Endothelial cell of umbilical vein (primary cell): ENCODE results near the gene RBM43. TPM values are rescaled to one million over a fixed set of nuclear protein-coding genes. Genes with fewer than 3 reads are reported as not detected.

Source experiments
- BruUV-seq: library from RNA; stranded (reverse); fragments of 400-500 nt; replicated peaks from 2 replicates; lab custom pipeline; 2021; lab: Mats Ljungman, UMichigan
- CTCF ChIA-PET: fragments of 300-600, 350-600 bp; sonication (Branson Sonifier 250); formaldehyde crosslinking; loops from one replicate; lab custom pipeline; 2021; ENCODE audit warnings: antibody characterized with exemption, inconsistent platforms; lab: Charles Lee
- POLR2A ChIA-PET: fragments of 300-600, 350-600 bp; sonication (Branson Sonifier 250); formaldehyde crosslinking; loops from one replicate; lab custom pipeline; 2021; ENCODE audit warnings: antibody characterized with exemption, inconsistent platforms; lab: Charles Lee
- DNase-seq: peaks from one replicate; pipeline ENCODE4 v3.0.0-alpha.2; 2011; ENCODE audit warnings: low read depth, low spot score
- FAIRE-seq: peaks from 2 replicates; lab custom pipeline; 2011; peaks lifted over from hg19 to GRCh38; lab: Jason Lieb, UNC
- H2AFZ ChIP-seq: 2 replicates; pipeline ENCODE4 v1.6.0; 2012; ENCODE audit warnings: low read depth, low read length, control low read depth, inconsistent platforms
- H3K27ac ChIP-seq: 2 replicates; pipeline ENCODE4 v1.5.1; 2011; ENCODE audit warnings: low read depth, mild to moderate bottlenecking, control low read depth, low read length, moderate library complexity; ENCODE audit not compliant: insufficient read depth
- H3K27me3 ChIP-seq, 2 experiments: 2 replicates each; pipeline versions ENCODE4 v1.6.0 to v1.6.1; 2011; ENCODE audit warnings: low read length in 2 of 2, mixed read lengths in 1 of 2; ENCODE audit not compliant: control insufficient read depth in 2 of 2, insufficient read depth in 2 of 2
- H3K36me3 ChIP-seq, 2 experiments: 2 replicates in 1 of 2; 3 replicates in 1 of 2; pipeline ENCODE4 v1.5.1; 2011; ENCODE audit warnings: low read length in 2 of 2, mild to moderate bottlenecking in 1 of 2, moderate library complexity in 1 of 2; ENCODE audit not compliant: control insufficient read depth in 2 of 2, insufficient read depth in 2 of 2; ENCODE audit errors: extremely low read depth in 1 of 2
- H3K4me1 ChIP-seq: 3 replicates; pipeline ENCODE4 v1.5.1; 2011; ENCODE audit warnings: mild to moderate bottlenecking, low read length; ENCODE audit not compliant: control insufficient read depth, insufficient read depth; ENCODE audit errors: extremely low read depth
- H3K4me2 ChIP-seq: 2 replicates; pipeline ENCODE4 v1.6.1; 2011; ENCODE audit warnings: low read length, control low read depth, mixed read lengths; ENCODE audit not compliant: insufficient read depth
- H3K4me3 ChIP-seq, 3 experiments: fragments of 200-600 bp in 1 of 3; sonication (generic), shearing (Covaris generic) in 1 of 3; replicated peaks in 1 of 3; 2 replicates each; pipeline ENCODE4 v1.5.1; 2011 to 2016; ENCODE audit warnings: control low read depth in 3 of 3, low read length in 3 of 3, mild to moderate bottlenecking in 2 of 3, inconsistent platforms in 1 of 3, low read depth in 1 of 3, moderate library complexity in 1 of 3; ENCODE audit not compliant: insufficient read depth in 1 of 3
- H3K79me2 ChIP-seq: 2 replicates; pipeline ENCODE4 v1.6.0; 2012; ENCODE audit warnings: low read length, inconsistent platforms; ENCODE audit not compliant: control insufficient read depth, insufficient read depth
- H3K9ac ChIP-seq: replicated peaks from 2 replicates; pipeline ENCODE3; 2011; ENCODE audit warnings: low read length, control low read depth; ENCODE audit not compliant: insufficient read depth; ENCODE audit errors: extremely low read depth
- H3K9me1 ChIP-seq: replicated peaks from 3 replicates; pipeline ENCODE4 v1.6.0; 2011; ENCODE audit warnings: mild to moderate bottlenecking, low read length; ENCODE audit not compliant: control insufficient read depth, insufficient read depth; ENCODE audit errors: extremely low read depth
- H3K9me3 ChIP-seq: replicated peaks from 2 replicates; pipeline ENCODE4 v1.5.1; 2012; ENCODE audit warnings: low read length, inconsistent platforms; ENCODE audit not compliant: control insufficient read depth, insufficient read depth
- H4K20me1 ChIP-seq: replicated peaks from 2 replicates; pipeline ENCODE3; 2011; ENCODE audit warnings: mild to moderate bottlenecking, low read length; ENCODE audit not compliant: control insufficient read depth, insufficient read depth; ENCODE audit errors: extremely low read depth
- EZH2 ChIP-seq: IDR thresholded peaks from 2 replicates; pipeline ENCODE4 v1.6.1; 2012; ENCODE audit warnings: borderline replicate concordance, low read depth, mild to moderate bottlenecking, moderate library complexity, low read length, inconsistent platforms; ENCODE audit not compliant: severe bottlenecking
- FOS ChIP-seq: IDR thresholded peaks from 2 replicates; pipeline ENCODE4 v1.6.1; 2011; ENCODE audit warnings: mild to moderate bottlenecking, low read length, moderate library complexity, borderline replicate concordance; ENCODE audit not compliant: insufficient read depth
- GATA2 ChIP-seq: IDR thresholded peaks from 2 replicates; pipeline ENCODE4 v1.7.0; 2011; ENCODE audit warnings: low read depth, mild to moderate bottlenecking, moderate library complexity, mixed read lengths, low read length; ENCODE audit not compliant: insufficient read length, insufficient read depth
- JUN ChIP-seq: IDR thresholded peaks from 2 replicates; pipeline ENCODE4 v1.6.1; 2011; ENCODE audit warnings: borderline replicate concordance, low read depth; ENCODE audit not compliant: insufficient read length, insufficient read depth
- MYC ChIP-seq: IDR thresholded peaks from one replicate; pipeline ENCODE4 v1.6.1; 2011; ENCODE audit warnings: mild to moderate bottlenecking, low read depth, low read length
- POLR2A ChIP-seq: IDR thresholded peaks from 2 replicates; pipeline ENCODE4 v1.6.1; 2012; ENCODE audit warnings: low read depth, mild to moderate bottlenecking, control low read depth, low read length
- POLR2AphosphoS5 ChIP-seq: IDR thresholded peaks from 2 replicates; pipeline ENCODE4 v1.6.1; 2012; ENCODE audit warnings: low read depth, mild to moderate bottlenecking, control low read depth, low read length, moderate library complexity; ENCODE audit not compliant: insufficient read depth
- dilution Hi-C: fragments of 300-500 bp; cut with MboI; formaldehyde crosslinking; loops from one replicate; pipeline ENCODE4 v1.15.0; 2019; ENCODE audit warnings: low sequenced_read_pairs; ENCODE audit not compliant: extremely low pct_ligation_motif_present
- intact Hi-C: fragments of 100-400 bp; cut with micrococcal nuclease; formaldehyde crosslinking; loops from one replicate; pipeline ENCODE4 v1.10.0; 2022
- polyA plus RNA-seq, 4 experiments: library from polyadenylated mRNA; depleted of rRNA in 3 of 4; stranded (reverse) in 3 of 4; unstranded in 1 of 4; fragments of >200 nt; gene quantifications; 2 replicates each; pipeline versions ENCODE4 v1.2.1 to v1.2.3, GENCODE V29; 2011 to 2012; ENCODE audit warnings: missing spikeins in 1 of 4
- total RNA-seq: library from RNA; stranded (reverse); gene quantifications from 2 replicates; pipeline ENCODE4 v1.2.3, GENCODE V29; 2021
- TF ChIP-seq, protein P1 (sequence below), 2 donors: IDR thresholded peaks; 1 replicate in 1 of 2; 2 replicates in 1 of 2; pipeline ENCODE4 v1.5.1; 2011; ENCODE audit warnings: low read length in 2 of 2, mild to moderate bottlenecking in 2 of 2, moderate library complexity in 2 of 2, control low read depth in 1 of 2, inconsistent platforms in 1 of 2, low read depth in 1 of 2; ENCODE audit not compliant: insufficient read depth in 1 of 2; ENCODE audit errors: extremely low read depth in 1 of 2
- TF ChIP-seq, protein P2 (sequence below): IDR thresholded peaks from 2 replicates; pipeline ENCODE4 v1.6.1; 2011; ENCODE audit not compliant: insufficient read depth, insufficient read length

The RBM43 gene
- total and polyA plus RNA-seq, 2 donors (not counting 3 experiments of a cell fraction or from before 2014, with no cell fraction given): 3.7 to 6.5 TPM

GRCh38 chr2:151207100-151207499 lies 54.6 kb downstream of the RBM43 start:
- DNase-seq: no peak
- no peak for TF ChIP-seq MYC
- TF ChIP-seq FOS: no peak
- no peak for TF ChIP-seq POLR2AphosphoS5
- TF ChIP-seq, protein P1, sequence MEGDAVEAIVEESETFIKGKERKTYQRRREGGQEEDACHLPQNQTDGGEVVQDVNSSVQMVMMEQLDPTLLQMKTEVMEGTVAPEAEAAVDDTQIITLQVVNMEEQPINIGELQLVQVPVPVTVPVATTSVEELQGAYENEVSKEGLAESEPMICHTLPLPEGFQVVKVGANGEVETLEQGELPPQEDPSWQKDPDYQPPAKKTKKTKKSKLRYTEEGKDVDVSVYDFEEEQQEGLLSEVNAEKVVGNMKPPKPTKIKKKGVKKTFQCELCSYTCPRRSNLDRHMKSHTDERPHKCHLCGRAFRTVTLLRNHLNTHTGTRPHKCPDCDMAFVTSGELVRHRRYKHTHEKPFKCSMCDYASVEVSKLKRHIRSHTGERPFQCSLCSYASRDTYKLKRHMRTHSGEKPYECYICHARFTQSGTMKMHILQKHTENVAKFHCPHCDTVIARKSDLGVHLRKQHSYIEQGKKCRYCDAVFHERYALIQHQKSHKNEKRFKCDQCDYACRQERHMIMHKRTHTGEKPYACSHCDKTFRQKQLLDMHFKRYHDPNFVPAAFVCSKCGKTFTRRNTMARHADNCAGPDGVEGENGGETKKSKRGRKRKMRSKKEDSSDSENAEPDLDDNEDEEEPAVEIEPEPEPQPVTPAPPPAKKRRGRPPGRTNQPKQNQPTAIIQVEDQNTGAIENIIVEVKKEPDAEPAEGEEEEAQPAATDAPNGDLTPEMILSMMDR (IDR thresholded peaks at IDR 0.05; ENCODE audit: extremely low read depth in 1 of 2, insufficient read depth in 1 of 2, low read depth in 1 of 2, low read length in 2 of 2): no peak
- TF ChIP-seq JUN: no peak
- TF ChIP-seq, protein P2, sequence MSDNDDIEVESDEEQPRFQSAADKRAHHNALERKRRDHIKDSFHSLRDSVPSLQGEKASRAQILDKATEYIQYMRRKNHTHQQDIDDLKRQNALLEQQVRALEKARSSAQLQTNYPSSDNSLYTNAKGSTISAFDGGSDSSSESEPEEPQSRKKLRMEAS: no peak
- no peak for TF ChIP-seq EZH2
- no peak for TF ChIP-seq POLR2A
- no peak for TF ChIP-seq GATA2
- Histone ChIP-seq H3K79me2 (no peaks in the 10 kb centered on the region), H3K9ac (no peak overlapping the region), H3K4me2 (no peak overlapping the region), H3K9me1 (no peaks in the 10 kb centered on the region), H3K27me3 (peaks cover 0 to 2% of the 10 kb centered on the region in 2 experiments), H3K36me3 (no peaks in the 10 kb centered on the region), H3K27ac (no peak overlapping the region), H3K9me3 (no peaks in the 10 kb centered on the region), H4K20me1 (no peaks in the 10 kb centered on the region), H3K4me3 (no peak overlapping the region), H3K4me1 (no peaks in the 10 kb centered on the region), H2AFZ (no peak overlapping the region)
- intact Hi-C loops: no loop called here
- no TSS peak for BruUV-seq
- dilution Hi-C loops: no loop called here
- ChIA-PET POLR2A (no interaction called here), CTCF (no interaction called here)
- no peak for FAIRE-seq
